ENCODE measurements around the gene PXN. TPM values are rescaled to one million over a fixed set of nuclear protein-coding genes. Genes with fewer than 3 reads are reported as not detected.
"Not testable (repeated sequence)": the region's sequence is repeated elsewhere in the genome, so short reads cannot be mapped to it uniquely, and the experiment has no call there.

Gene PXN
- total RNA-seq, 2 experiments from 2014 or later, result 33.0 to 39.1 TPM

DNA sequence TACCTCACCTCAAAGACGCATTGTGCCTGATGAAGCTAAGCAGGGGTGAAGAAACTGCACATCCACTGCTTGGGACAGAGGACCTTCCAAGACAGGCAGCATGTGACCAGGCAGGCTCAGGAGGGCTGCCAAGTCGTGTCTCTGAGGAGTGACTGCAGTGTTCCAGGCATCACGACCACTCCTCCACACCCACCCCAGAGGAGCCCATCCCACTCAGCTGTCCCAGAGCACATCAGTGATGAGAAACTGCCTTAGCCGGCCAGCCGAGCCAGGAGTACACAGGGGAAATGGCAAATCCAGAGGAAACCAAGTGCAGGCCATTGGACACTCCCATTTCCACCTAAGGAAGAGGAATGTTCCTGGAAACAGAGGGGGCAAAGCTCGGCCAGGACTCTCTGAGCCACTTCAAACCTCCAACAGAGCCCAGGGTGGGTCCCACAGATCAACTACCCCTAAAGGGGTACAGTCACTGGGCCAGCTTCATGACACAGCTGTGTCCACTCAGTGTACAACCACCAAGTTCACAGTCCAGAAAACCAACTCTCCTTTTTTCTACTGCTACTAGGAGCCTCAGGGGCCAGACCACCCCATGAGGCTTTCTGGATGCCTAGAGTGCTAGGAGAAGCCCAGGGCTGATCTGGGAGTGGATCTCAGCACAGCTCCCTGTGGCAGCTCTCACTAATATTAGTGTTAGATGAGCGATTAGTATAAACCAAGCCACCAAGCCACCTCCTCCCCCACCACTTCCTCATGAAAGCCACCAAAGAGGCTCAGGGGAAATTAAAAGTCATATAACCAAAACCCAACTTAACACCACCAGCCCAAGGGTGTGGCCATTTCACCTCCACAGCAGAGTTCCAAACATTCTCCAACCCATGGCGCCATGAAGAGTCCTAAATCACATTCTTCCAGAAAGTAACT lies 15.4 kb downstream of the PXN start:
- POLR2A ChIA-PET, result interaction anchor here (0.8 to 3.5 kb wide), 6 partner anchors 12 to 49 kb away, joined by 3 to 20 read pairs (median 3); partner anchors contain the start of genes RNU4-2 and RPLP0
- CTCF ChIA-PET, result interaction anchor here (1.0 to 12.4 kb wide), 6 partner anchors 10 to 20 kb away, joined by 3 to 92 read pairs (median 6); partner anchors contain the start of gene PXN

DNA sequence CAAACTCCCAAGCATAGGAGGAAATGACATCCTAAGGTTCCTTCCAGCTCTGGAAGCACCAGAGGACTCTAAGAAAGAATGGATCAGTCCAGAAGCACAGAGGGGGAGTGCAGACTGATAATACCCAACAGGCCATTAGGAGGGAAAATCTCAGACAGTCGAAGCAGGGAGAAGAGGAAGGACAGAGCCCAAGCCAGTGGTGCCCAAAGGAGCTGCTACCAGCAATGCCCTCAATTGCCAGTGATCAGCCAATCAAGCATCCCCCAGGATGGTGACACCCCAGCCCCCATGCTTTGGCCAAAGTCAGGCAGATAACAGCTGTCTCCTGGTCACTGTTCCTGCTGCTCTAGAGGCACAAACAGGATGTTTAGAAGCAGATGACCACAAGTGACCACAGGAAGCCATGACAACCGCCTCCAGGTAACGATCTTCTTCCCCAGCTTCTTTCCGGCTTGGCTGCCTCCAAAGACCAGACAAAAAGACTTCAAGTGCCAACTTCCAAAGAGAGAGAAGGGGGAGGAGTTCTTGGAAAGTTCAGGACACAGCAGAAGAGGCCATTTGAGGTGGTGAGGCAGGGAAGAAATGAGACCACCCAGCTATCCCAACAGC lies 16.2 kb downstream of the PXN start:
- CTCF ChIA-PET, result interaction anchor here (1.0 to 12.4 kb wide), 5 partner anchors 9 to 19 kb away, joined by 3 to 92 read pairs (median 5); partner anchors contain the start of gene PXN
- POLR2A ChIA-PET, result interaction anchor here (0.6 to 2.0 kb wide), 6 partner anchors 15 to 48 kb away, joined by 3 to 9 read pairs (median 4); partner anchors contain the start of genes RNU4-2 and RPLP0

DNA sequence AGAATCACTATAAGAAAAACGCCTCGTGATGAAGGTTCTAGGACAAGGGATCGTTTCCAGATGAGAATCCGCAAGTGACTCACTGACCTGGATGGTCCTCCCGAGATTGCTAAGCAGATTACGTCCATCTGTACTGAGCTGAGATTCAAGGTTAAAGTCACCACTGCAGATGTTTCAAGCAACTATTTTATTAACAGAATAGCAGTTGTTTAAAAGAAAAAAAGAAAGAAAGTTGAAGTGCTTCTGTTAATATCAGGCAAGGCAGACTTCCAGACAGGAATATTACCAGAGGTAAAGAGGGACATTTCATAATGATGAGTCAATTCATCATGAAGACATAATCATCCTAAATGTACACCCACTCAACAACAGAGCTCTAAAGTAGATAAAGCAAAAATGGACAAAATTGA lies 17.9 kb downstream of the PXN start:
- POLR2A ChIA-PET, result interaction anchor here (1.1 to 2.0 kb wide), 2 partner anchors 9 to 44 kb away, joined by 3 to 9 read pairs; partner anchors contain the start of gene RNU4-2
- CTCF ChIA-PET, result interaction anchor here (0.7 to 12.4 kb wide), 3 partner anchors 9 to 17 kb away, joined by 3 to 92 read pairs (median 9); no protein-coding TSS in a partner anchor

DNA sequence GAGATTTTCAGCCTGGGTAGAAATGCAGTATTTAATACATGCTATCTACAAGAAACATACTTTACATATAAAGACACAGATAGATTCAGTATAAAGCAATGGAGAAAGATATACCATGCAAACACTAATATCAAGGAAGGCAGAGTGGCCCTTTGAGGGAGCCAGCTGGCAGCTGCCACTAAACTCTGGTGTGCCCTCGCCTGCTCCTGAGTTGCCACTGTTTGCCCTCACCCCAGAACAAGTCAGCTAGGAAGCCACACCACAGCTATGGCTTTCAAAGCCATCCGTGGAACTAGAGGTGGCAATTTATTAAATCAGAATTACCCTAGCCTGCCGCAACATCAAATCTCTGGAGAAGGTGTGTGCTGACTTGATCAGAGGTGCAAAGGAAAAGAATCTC lies 18.3 kb downstream of the PXN start:
- POLR2A ChIA-PET, result no interaction called here

DNA sequence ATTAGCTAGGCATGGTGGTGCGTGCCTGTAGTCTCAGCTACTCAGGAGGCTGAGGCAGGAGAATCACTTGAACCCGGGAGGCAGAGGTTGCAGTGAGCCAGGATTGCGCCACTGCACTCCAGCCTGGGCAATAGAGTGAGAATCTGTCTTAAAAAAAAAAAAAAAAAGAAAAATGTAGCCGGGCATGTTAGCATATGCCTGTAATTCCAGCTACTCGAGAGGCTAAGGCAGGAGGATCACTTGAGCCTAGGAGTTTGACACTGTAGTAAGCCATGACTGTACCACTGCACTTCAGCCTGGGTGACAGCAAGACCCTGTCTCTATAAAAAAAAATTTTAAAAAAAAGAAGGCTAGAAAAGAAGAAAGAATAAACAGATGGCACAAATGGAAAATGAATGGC lies 18.8 kb downstream of the PXN start:
- CTCF ChIA-PET, result interaction anchor here (0.7 to 12.4 kb wide), 2 partner anchors 16 to 46 kb away, joined by 3 to 92 read pairs; partner anchors contain the start of gene RPLP0
- POLR2A ChIA-PET, result not testable (repeated sequence)

More for the DNA sequence above, 18.3 kb downstream of the PXN start:
- CTCF ChIA-PET, result interaction anchor here (0.7 to 12.4 kb wide), 3 partner anchors 15 to 46 kb away, joined by 3 to 92 read pairs (median 9); partner anchors contain the start of gene RPLP0

DNA sequence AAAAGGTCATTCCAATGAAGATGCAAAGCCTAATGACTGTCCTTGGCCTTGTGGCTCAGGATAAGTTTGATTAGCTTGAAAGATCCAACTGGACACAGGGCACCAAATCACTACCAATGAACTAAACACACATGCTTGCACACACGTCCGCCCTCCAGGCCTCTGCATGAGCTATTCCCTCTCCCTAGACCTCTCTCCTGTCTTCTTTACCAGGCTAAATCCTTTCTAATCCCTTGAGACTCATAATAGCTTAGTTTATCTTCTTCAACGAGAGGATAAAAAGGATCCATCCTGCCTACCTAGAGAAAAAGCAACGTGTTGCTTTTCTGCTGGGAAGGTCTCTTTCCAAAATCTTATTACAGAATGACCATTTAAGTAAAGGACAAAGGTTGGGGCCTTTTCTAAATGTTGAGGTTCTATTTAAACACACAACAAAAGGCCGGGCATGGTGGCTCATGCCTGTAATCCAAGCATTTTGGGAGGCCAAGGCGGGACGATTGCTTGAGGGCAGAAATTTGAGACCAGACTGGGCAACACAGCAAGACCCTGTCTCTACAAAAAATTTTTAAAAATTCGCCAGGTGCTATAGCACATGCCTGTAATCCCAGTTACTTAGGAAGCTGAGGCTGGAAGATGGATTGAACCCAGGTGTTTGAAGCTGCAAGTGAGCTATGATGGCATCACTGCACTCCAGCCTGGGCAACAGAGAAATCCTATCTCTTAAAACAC lies 22.4 kb downstream of the PXN start:
- ChIA-PET POLR2A (no interaction called here), CTCF (interaction anchor here (9.6 kb wide), 1 partner anchor 15 kb away, joined by 53 read pairs; no protein-coding TSS in a partner anchor)

DNA sequence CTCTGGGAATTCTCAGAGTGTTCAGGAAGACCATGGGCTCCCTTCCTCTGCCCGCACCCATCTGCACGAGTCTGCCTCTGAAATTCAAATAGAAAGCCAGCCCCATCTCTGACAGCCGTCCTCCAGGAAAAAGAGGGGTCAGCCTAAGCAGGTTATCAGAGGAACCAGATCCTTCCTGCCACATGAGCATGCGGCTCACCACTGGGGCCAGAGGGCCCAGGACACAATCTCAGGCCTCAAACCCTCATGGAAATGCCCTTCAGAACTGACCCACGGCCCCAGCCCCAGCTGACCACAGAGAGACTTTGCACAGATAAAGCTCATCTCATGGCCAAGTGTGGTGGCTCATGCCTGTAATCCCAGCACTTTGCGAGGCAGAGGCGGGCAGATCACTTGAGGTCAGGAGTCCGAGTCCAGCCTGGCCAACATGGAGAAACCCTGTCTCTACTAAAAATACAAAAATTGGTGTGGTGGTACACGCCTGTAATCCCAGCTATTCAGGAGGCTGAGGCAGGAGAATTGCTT lies 23.2 kb downstream of the PXN start:
- CTCF ChIA-PET, result interaction anchor here (9.6 kb wide), 1 partner anchor 14 kb away, joined by 53 read pairs; no protein-coding TSS in a partner anchor
- POLR2A ChIA-PET, result no interaction called here

DNA sequence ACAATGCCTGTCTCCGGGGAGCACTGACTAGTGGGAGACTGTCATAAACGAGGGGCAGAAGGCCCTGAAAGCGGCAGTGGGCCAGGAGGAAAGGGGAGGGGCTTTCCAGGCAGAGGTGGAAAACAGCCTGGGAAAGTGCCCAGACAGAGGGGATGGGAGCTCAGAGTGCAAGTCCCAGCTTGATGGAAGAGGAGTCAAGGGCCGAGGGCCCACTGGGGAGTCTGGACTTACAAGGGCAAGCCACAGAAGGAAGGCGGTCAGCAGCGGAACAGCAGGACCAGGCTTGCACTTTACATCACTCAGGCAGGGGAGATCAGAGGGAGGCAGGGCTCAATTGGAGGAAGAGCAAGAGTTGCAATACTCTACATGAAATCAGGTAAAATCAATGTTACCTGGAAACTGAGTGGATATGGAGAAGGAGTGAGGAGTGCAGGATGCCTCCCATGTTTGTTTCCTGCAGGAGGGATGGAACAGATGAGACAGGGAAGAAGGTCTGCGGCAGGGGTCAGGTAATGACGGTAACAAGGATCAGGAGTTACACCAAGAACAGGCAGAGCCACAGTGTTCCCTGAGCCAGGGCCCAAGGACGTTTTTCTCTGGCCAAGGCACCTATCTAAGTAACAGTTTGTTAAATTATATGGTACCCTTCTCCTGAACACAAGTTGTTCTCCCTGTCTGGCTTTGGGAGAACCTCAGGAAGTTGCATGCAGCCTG lies 23.8 kb downstream of the PXN start:
- CTCF ChIA-PET, result interaction anchor here (9.6 kb wide), 1 partner anchor 14 kb away, joined by 53 read pairs; no protein-coding TSS in a partner anchor
- POLR2A ChIA-PET, result no interaction called here

DNA sequence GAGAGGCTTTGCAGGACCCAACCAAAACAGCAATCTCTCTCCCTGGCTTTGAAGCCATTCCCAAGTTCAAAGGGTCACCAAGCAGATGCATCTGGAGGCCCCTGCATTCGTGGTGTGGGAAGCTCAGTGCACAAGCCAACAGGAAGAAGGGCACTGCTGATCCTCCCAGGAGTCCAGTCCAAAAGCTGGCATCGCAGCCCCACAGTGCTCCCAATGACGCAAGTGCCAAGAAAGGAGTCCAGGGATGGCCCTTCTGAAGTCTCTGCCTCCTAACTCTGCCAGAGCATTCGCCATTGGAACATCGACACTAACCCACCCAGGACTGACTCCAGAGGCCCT lies 25.1 kb downstream of the PXN start:
- POLR2A ChIA-PET, result no interaction called here
- CTCF ChIA-PET, result interaction anchor here (0.5 to 9.6 kb wide), 5 partner anchors 9 to 955 kb away, joined by 3 to 53 read pairs (median 6); partner anchors contain the start of gene PXN

DNA sequence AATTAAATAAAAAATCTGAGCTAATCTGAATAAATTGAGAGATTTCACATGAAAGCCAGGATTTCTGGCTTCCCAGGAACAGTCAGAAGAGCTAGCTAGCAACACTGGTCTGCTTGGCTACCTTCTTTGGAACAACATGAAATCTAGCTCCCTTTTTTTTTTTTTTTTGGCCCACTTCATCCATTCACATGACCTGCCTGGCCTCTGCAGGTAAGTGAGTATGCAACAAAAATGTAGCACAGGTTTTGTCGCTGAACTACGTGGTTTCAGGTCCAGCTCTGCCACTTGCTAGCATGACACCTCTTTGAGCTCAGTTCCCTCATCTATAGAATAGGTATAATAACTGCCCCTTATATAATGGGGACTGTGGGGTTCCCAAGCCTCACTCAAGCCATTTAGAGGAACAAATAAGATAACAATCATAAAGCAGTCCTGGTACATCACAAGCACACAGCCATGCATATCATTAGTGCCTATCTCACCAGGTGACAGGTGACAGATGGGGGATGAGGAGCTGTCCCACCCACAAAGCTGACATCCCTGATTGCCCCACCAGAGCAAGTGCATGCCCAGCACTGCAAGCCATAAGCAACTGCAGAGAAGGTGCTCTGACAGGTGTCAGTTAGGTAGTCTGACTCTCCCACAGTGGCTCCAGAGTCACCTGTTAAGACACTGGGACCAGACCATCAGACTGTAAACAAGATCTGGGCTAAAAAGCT lies 25.6 kb downstream of the PXN start:
- POLR2A ChIA-PET, result interaction anchor here (0.5 to 2.1 kb wide), 4 partner anchors 33 to 295 kb away, joined by 3 to 6 read pairs (median 4); partner anchors contain the start of gene RNU4-2

DNA sequence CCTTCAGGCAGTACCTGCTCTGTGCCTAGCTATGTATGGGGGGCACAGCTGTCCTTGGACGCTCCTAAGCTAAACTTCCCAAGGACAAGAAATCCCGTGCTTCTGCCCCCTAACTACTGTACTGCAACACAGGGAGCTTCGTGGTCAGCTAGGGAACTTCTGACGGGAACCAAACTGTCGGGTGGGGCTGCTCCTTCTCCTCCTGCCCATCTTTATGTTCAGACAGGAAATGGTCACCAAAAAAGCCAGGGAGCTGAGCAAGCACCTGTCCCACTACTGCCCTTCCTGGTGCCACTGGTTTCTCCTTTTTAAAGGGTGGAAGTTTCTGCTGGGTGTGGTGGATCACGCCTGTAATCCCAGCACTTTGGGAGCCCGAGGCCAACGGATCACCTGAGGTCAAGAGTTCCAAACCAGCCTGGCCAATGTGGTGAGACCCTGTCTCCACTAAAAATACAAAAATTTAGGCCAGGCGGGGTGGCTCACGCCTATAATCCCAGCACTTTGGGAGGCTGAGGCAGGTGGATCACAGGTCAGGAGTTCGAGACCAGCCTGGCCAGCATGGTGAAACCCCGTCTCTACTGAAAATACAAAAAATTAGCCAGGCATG lies 26.6 kb downstream of the PXN start:
- ChIA-PET POLR2A (interaction anchor here (0.5 to 2.1 kb wide), 6 partner anchors 9 to 296 kb away, joined by 3 to 6 read pairs (median 3); partner anchors contain the start of gene RNU4-2), CTCF (interaction anchor here (1.1 to 9.6 kb wide), 5 partner anchors 9 to 36 kb away, joined by 4 to 53 read pairs (median 6); partner anchors contain the start of gene PXN)

More for the DNA sequence above, 25.6 kb downstream of the PXN start:
- CTCF ChIA-PET, result interaction anchor here (0.5 to 9.6 kb wide), 6 partner anchors 10 to 956 kb away, joined by 3 to 53 read pairs (median 6); partner anchors contain the start of gene PXN

DNA sequence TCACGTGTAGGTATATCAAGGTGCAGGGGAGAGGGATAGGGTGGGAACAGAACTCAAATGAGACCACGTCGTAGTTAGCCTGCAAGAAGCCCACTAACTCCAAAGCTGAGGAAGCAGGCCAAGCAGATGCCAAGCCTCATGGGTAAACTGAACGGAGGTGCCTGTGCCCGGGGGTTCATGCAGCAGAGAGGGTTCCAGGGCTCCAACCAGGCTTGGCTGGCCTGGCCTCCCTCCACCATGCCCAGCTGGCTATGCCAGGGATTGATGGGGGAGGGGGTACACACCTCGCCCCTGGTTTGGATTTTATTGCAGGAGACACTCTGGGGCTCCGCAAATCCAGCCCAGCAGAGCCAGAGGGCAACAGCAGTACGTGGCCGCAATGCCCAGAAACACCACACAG lies 27.3 kb downstream of the PXN start:
- POLR2A ChIA-PET, result interaction anchor here (1.2 to 2.1 kb wide), 3 partner anchors 10 to 53 kb away, joined by 3 to 5 read pairs (median 3); partner anchors contain the start of gene RNU4-2
- CTCF ChIA-PET, result interaction anchor here (0.9 to 9.6 kb wide), 3 partner anchors 10 to 14 kb away, joined by 3 to 53 read pairs (median 5); no protein-coding TSS in a partner anchor

DNA sequence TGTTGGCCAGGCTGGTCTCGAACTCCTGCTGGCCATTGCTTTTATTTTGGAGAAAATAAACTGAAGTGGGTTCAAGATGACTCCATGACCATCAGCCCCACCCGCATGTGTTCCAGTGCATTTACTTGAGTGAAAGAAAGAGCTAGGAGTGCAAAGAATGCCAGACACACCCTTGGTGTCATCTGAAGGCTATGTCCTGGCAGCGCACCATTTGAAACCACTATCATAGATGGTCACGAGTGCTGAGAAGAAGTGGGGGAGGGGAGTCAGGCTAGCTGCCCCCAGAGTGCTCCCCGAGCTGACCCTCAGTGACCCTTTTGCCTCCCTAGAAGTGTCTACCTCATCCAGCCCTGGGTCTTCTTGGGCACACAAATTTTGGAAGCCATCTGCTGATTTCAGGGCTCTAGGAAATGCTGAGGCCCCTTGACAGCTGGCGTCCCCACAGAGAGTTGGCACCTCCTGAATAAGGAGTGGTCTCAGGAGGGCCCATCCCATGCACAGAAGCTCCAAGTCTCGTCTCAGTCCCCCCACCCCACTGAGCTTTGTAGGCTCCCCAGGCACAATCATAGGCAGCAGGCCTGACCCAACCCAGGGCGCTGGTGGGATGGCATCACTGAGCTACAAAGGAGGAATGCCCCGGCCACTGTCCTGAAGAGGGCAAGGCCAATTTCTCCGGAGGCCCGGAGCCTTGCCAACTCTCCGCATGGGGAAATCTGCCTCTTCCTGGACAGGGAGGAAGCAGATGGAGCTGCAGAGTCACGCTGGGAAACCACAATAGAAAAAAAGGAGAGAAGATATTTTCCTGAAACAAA lies 28.0 kb downstream of the PXN start:
- ChIA-PET CTCF (interaction anchor here (0.9 to 9.6 kb wide), 4 partner anchors 10 to 29 kb away, joined by 3 to 53 read pairs (median 8); partner anchors contain the start of gene PXN), POLR2A (interaction anchor here (0.6 to 2.1 kb wide), 4 partner anchors 10 to 79 kb away, joined by 3 to 5 read pairs (median 3); partner anchors contain the start of gene RNU4-2)

DNA sequence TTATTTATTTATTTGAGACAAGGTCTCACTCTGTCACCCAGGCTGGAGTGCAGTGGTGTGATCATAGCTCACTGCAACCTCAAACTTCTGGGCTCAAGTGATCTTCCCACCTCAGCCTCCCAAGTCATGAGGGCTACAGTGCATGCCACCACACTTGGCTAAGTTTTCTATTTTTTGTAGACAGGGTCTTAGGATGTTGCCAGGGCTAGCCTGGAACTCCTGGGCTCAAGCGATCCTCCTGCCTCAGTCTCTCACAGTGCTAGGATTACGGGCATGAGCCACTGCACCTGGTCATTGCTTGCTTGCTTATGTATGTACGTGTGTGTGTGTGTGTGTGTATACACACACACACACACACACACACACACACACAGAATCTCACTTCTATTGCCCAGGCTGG lies 28.7 kb downstream of the PXN start:
- ChIA-PET CTCF (interaction anchor here (1.1 to 9.6 kb wide), 4 partner anchors 8 to 55 kb away, joined by 3 to 53 read pairs (median 8); partner anchors contain the start of genes PXN and RNU4-2), POLR2A (interaction anchor here (1.2 kb wide), 1 partner anchor 14 kb away, joined by 3 read pairs; no protein-coding TSS in a partner anchor)

Measured in activated CD8-positive, alpha-beta memory T cell treated with anti-CD3 and anti-CD28 coated beads for 36 hours (primary cell).